GM18873 (cell line): ENCODE results near the gene GPR107.

Source experiments
- ATAC-seq: cut with Tn5 transposase; IDR thresholded peaks from one replicate; pipeline ENCODE4 v1.9.1; 2021; ENCODE audit warnings: mild to moderate bottlenecking, moderate library complexity, moderate number of reproducible peaks; ENCODE audit not compliant: unreplicated experiment, low FRiP score

GPR107 gene

DNA sequence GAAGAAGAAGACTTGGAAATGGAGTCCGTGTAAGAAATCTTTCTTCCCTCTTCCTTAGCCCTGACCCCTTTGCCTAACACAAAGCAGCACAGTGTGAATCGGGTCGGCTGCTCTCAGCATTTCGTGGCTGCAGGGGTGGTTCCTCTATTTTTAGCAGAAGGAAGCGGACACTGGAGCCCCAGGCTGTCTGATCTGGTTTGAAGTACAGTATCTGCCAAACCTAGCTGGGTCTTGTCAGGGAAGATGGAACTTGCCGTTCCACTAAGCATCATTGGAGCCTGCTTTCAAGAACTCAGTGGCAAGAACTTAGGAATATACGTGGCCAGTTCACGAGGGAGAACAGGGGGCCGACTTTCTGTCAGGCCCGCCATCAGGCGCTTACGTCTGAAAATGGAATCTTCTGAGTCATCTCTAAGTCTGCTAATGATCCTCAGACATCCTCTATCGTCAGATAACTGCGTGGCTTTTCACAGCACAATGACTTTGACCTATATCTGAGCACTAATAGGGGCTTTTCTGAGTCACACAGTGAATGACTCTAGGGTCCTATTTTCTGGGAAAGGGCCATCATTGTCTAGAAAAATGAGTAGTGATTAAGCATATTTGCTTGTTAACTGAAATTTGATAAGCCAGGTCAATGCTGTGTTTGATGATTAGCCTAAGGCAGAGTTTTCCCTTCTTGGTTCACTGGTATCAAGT, 75.2 kb downstream of the GPR107 start:
- no peak for ATAC-seq

DNA sequence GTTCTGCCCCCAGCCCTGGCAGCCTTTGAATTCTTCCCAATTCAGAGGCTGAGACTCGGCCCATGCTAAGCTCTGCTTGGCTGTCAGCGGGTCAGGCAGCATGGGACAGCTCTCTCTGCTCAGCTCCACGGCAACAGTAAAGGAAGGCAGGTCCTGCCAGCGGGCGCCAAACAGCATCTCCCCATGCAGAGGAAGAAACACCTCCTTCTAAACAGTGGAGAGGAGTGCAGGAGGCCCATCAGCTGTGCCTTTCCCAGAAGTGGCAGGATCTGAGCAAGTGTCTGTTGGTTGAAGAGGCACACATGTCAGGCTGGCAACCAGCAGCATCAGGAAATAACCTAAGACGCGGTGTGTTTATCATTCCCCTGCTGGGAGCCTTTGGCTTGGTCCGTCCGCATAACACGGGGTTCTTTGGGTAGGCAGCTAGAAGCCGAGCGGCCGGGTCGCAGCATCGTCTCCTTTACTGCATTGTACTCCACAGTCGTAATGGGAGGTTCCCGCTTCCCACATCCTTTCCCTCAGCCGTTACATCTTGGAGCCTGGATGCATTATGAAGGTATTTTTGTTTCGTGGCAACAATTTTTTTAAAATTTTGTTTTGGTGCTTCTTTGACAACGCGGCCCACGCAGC, 75.8 kb downstream of the GPR107 start:
- no peak for ATAC-seq

DNA sequence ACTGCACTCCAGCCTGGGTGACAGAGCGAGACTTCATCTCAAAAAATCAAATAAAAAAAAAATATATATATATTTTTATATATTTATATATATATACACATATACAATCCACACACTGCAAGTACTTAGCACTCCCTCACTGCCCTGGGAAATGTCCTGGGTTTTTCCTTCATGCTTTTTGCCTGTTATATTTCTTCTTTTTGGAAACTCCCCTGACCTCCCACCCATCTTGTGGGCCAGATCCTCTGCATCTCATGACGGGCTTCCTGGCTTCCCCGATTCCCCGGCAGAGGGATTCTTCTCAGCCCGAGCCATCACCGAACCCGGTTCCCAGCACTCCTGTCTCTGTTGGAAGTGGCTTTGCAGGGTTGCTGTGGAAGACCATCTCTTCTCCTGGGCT, 79.0 kb downstream of the GPR107 start:
- no peak for ATAC-seq

DNA sequence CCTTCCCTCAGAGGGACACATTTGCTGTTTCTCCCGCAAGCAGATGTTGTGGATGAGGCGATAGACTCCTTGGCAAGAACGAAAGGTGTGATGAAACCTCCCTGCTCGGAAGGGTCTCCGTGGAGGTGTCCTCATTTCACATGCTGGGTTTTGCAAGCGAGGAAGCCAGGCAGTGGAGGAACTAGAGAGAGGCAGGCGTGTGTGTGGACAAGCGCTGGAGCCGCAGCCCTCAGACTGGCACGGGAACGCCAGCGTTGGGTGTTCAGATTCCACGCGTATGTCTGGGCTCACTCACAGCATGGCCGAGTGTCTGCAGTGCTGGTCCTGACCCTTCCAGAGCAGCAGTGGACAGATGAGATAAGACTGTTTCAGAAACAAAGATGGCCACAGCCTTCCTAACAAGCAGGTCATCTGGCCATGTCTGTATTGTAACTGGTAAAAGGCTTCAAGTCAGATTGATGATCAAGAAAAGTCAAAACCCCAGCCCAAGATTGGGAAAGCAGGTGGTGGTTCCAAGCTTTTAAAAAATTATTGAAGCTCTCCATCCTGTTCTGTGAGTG, 83.5 kb downstream of the GPR107 start:
- no peak for ATAC-seq

- no peak for ATAC-seq
These were observed 84.0 kb downstream of the GPR107 start for GRCh38 chr9:130137641-130138081.

- no peak for ATAC-seq
These were observed 84.5 kb downstream of the GPR107 start for GRCh38 chr9:130138171-130138653.

DNA sequence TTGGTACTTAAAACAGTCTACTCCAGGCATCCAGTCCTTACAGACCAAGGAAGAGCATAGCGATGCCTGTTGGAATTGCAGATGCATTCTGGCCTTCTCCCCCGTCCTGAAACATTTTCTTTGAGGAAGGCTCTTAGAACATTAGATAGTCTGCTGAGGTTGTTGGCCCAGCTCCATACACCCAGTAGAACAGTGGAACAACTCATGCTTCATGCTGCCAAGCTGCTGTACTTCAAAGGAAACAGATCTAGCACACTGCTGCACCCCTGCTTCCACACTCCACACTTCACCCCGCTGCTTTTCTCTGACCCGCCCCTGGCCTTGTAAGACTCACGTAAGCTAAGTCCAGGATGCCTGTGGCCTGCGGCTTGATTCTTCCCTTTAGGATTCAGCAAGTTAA, 85.1 kb downstream of the GPR107 start:
- ATAC-seq, result no peak

DNA sequence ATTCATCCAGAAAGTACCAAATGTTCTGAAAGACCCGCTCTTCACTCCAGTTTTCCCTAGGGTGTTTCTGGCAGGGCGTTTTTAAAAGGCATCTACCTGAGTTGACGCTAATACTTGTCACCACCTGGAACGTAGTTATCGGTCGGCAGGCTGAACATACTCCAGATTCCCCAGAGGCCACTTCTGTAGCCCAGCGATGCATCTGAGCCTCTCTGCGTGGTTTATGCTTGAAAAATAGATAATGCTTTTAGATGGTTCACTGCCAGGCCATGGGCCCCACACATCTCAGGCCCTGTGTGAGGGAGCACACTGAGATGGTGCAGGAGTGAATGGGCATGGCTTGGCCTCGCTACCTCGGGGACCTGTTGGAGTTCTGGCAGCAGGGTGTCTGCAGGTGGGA, 85.5 kb downstream of the GPR107 start:
- ATAC-seq, result no peak

- ATAC-seq, result no peak
These were observed 87.0 kb downstream of the GPR107 start for GRCh38 chr9:130140706-130141105.

DNA sequence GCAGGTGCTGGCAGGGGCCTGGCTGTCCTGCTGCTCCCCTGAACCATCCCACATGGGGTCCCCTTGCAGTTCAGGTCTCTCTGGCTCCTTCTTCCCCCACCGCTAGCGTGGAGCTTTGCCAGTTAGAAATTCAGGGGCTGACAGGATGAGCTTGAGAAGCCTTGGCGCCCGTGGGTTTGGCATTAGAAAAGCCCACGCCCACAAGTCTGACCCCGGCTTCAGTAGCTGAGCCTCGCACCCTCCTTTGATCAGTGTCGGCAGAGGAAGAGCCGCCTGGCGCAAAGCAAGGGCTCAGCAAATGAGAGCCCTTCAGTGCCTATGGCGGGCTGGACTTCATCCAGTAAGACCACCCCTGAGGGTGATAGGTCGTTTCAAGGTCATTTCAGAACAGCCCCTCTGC, 88.3 kb downstream of the GPR107 start:
- no peak for ATAC-seq

- ATAC-seq, result no peak
These were observed 88.9 kb downstream of the GPR107 start for GRCh38 chr9:130142641-130143040.

DNA sequence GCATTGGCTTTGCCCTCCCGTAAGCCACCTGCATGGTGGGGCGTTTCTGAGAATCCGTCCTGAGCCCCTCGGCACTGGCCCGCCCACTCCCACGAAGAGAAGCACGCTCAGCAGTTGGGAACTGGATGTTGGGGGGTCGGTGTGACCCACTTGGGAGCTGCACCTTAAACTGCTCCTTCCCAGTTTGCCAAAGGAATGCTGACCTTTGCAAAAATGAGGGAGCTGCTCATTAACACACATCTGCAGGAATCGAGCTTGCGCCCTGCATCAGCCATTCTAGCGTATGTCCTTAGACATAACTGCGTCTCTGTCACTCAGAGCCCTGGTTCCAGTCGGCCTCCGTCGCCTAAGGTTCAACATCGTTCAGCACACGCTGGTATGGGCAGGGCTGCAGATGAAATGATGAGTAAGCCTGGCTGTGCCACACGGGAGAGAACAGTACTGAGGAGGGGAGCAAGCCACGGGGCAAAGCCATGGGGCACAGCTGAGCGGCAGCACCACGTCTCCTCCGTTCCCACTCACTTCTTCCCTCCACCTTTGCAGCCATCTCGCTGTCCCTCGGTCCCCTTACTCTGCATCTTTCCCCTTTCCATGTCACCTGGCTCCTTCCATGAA, 89.7 kb downstream of the GPR107 start:
- ATAC-seq, result no peak

GRCh38 chr9:130143958-130144366, 90.3 kb downstream of the GPR107 start:
- no peak for ATAC-seq

DNA sequence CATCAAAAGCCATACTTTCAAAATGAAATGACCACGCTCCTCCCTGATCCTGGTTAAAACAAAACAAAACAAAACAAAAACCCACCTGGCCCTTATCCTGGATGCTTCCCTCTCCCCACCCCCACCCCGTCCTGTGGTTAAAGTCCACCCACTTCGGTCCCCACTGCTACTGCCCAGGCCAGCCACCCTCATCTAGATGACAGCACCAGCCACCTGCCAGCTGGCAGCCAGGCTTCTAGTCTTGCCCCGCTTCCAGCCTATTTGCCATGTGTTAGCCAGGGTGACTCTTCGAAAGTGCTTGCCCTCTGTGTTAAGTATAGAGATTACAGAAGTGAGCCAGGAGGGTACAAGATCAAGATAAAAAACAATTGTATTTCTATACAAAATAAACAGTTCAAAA, 91.0 kb downstream of the GPR107 start:
- no peak for ATAC-seq

DNA sequence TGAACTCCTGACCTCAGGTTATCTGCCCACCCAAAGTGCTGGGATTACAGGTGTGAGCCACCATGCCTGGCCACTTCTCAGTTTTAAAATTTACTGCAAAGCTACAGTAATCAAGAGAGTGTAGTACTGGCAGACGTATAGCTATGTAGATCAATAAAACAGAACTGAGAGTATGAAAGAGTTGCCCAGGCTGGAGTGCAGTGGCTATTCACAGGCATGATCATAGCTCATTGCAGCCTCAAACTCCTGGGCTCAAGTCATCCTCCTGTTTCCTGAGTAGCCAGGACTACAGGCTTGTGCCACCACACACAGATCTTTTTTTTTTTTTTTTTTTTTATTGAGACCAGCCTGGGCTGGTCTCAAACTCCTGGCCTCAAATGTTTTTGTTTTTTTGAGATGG, 92.0 kb downstream of the GPR107 start:
- no peak for ATAC-seq

DNA sequence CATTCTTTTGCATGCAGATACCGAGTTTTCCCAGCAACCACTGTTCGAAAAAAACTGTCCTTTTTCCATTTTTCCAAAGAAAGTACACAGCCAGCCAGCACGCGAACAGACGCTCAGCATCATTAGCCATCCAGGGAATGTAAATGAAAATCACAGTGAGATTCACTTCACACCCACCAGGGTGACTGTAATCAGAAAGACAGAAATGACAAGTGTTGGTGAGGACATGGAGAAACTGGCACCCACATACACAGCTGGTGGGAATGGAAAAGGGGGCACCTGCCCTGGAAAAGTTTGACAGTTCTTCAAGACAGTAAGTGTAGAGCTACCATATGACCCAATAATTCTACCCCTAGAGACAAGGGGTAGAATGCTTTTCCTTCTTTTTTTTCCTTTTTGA, 93.5 kb downstream of the GPR107 start:
- no peak for ATAC-seq

- ATAC-seq, result no peak
These were observed 94.2 kb downstream of the GPR107 start for GRCh38 chr9:130147910-130148309.

DNA sequence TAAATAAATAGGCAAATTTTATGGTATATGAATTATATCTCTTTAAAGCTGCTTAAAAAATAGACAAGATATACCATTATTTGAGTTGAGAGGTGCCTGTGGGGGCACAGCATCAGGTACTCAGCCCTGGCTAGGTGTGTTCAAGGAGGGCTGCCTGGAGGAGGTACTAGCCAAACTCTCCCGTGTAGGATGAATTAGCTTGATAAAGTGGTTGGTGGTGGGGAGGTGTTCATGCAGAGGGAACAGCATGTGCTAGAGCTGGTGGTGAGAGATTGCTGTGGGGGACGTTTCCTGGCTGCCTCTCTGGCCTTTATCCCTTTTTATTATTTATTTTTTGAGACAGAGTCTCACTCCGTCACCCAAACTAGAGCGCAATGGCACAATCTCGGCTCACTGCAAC, 95.3 kb downstream of the GPR107 start:
- no peak for ATAC-seq

GRCh38 chr9:130149654-130150286, 96.1 kb downstream of the GPR107 start:
- ATAC-seq, result no peak

DNA sequence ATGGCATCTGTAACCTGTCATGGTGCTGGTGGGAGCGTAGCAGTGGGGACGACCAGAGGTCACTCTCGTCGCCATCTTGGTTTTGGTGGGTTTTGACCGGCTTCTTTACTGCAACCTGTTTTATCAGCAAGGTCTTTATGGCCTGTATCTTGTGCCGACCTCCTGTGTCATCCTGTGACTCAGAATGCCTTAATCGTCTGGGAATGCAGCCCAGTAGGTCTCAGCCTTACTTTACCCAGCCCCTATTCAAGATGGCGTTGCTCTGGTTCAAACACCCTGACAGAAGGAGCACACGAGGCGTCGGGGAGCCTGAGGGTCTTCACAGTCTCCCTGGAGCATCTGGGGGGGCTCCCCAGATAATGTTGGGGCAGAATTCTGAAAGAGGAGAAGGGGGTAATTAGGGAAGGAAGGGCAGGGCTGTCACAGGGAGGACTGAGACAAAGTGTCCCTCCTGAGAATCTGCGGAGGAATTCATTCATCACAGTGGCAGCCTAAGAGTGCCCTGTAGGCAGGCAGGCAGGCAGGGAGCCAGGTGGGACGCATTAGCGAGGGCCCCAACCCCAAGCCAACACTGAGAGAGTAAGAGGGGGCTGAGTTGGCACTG, 97.2 kb downstream of the GPR107 start:
- ATAC-seq, result no peak

DNA sequence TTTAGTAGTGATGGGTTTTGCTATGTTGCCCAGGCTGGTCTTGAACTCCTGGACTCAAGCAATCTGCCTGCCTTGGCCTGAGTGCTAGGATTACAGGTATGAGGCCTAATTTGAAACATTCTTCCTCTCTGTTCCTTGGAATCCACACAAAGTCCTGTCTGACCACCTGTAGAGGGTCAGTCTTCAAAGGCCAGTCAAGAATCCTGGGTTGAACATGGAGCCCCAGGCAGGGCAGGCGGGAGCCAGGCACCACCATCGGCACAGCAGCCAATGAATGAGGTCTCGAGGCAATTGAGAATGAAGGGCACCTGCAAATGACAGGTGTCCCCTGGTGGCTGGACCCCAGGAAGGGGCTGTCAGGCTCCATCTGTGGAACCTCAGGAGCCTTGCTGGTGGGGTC, 101.1 kb downstream of the GPR107 start:
- ATAC-seq, result no peak
